Keratinocyte (primary cell): ENCODE measurements around the gene LAT. TPM values are rescaled to one million over a fixed set of nuclear protein-coding genes. Genes with fewer than 3 reads are reported as not detected.

Source experiments
- DNase-seq: peaks from one replicate; pipeline ENCODE4 v3.0.0-alpha.2; 2011; ENCODE audit warnings: low read depth, missing footprints, low spot score
- FAIRE-seq: peaks from 2 replicates; lab custom pipeline; 2011; peaks lifted over from hg19 to GRCh38; lab: Jason Lieb, UNC
- H2AFZ ChIP-seq: 2 replicates; pipeline ENCODE4 v1.6.0; 2012; ENCODE audit warnings: low read length, control low read depth, inconsistent platforms; ENCODE audit not compliant: control insufficient read depth
- H3K27ac ChIP-seq: 2 replicates; pipeline ENCODE4 v1.5.1; 2011; ENCODE audit warnings: low read length; ENCODE audit not compliant: control insufficient read depth, insufficient read depth
- H3K27me3 ChIP-seq: 3 replicates; pipeline ENCODE4 v1.6.0; 2011; ENCODE audit warnings: low read length; ENCODE audit not compliant: control insufficient read depth, insufficient read depth; ENCODE audit errors: extremely low read depth
- H3K36me3 ChIP-seq, 2 experiments: 2 replicates in 1 of 2; 3 replicates in 1 of 2; pipeline ENCODE4 v1.5.1; 2011; ENCODE audit warnings: low read length in 2 of 2, mild to moderate bottlenecking in 1 of 2; ENCODE audit not compliant: control insufficient read depth in 2 of 2, insufficient read depth in 2 of 2; ENCODE audit errors: extremely low read depth in 1 of 2
- H3K4me1 ChIP-seq: 3 replicates; pipeline ENCODE4 v1.5.1; 2011; ENCODE audit warnings: low read length; ENCODE audit not compliant: control insufficient read depth, insufficient read depth; ENCODE audit errors: extremely low read depth
- H3K4me2 ChIP-seq: 3 replicates; pipeline ENCODE4 v1.6.0; 2011; ENCODE audit warnings: low read depth, low read length; ENCODE audit not compliant: control insufficient read depth, insufficient read depth; ENCODE audit errors: extremely low read depth
- H3K4me3 ChIP-seq, 3 experiments: fragments of 200-600 bp in 1 of 3; sonication (generic) in 1 of 3; 2 replicates in 2 of 3; 3 replicates in 1 of 3; pipeline ENCODE4 v1.5.1; 2011 to 2016; ENCODE audit warnings: low read length in 3 of 3, mild to moderate bottlenecking in 3 of 3, control low read depth in 2 of 3, inconsistent platforms in 1 of 3, low read depth in 1 of 3, mixed read lengths in 1 of 3, mixed run types in 1 of 3, moderate library complexity in 1 of 3; ENCODE audit not compliant: control insufficient read depth in 2 of 3, insufficient read depth in 2 of 3; ENCODE audit errors: extremely low read depth in 1 of 3
- H3K79me2 ChIP-seq: 2 replicates; pipeline ENCODE4 v1.6.0; 2012; ENCODE audit warnings: low read length; ENCODE audit not compliant: control insufficient read depth, insufficient read depth
- H3K9ac ChIP-seq: 3 replicates; pipeline ENCODE4 v1.6.0; 2011; ENCODE audit warnings: low read length; ENCODE audit not compliant: control insufficient read depth, insufficient read depth; ENCODE audit errors: extremely low read depth
- H3K9me1 ChIP-seq: 3 replicates; pipeline ENCODE4 v1.6.0; 2011; ENCODE audit warnings: low read length; ENCODE audit not compliant: control insufficient read depth, insufficient read depth; ENCODE audit errors: extremely low read depth
- H3K9me3 ChIP-seq: 2 replicates; pipeline ENCODE4 v1.5.1; 2012; ENCODE audit warnings: low read depth, low read length; ENCODE audit not compliant: control insufficient read depth
- H4K20me1 ChIP-seq: 3 replicates; pipeline ENCODE4 v1.6.0; 2011; ENCODE audit warnings: low read length; ENCODE audit not compliant: control insufficient read depth, insufficient read depth; ENCODE audit errors: extremely low read depth
- CTCF ChIP-seq, 3 experiments: IDR thresholded peaks in 1 of 3; conservative IDR thresholded peaks in 1 of 3; optimal IDR thresholded peaks in 1 of 3; 2 replicates in 2 of 3; 3 replicates in 1 of 3; pipeline versions ENCODE3 to v1.5.1; 2011; ENCODE audit warnings: low read length in 3 of 3, mild to moderate bottlenecking in 3 of 3, moderate library complexity in 2 of 3, control low read depth in 1 of 3, inconsistent platforms in 1 of 3; ENCODE audit not compliant: insufficient read depth in 2 of 3; ENCODE audit errors: extremely low read depth in 1 of 3
- EZH2 ChIP-seq: IDR thresholded peaks from one replicate; pipeline ENCODE4 v1.6.1; 2012; ENCODE audit warnings: inconsistent platforms, mild to moderate bottlenecking, low read length, moderate library complexity
- dilution Hi-C: fragments of 300-500 bp; cut with MboI; formaldehyde crosslinking; loops from one replicate; pipeline ENCODE4 v1.7.0; 2020; ENCODE audit warnings: low sequenced_read_pairs; ENCODE audit not compliant: extremely low pct_ligation_motif_present
- polyA plus RNA-seq, 5 experiments: library from polyadenylated mRNA; depleted of rRNA in 3 of 5; stranded (reverse) in 3 of 5; stranded (forward) in 1 of 5; unstranded in 1 of 5; fragments of >200 nt; gene quantifications; 1 replicate in 1 of 5; 2 replicates in 3 of 5; 3 replicates in 1 of 5; pipeline versions ENCODE4 v1.2.1 to v1.2.3, GENCODE V29; 2011 to 2012; ENCODE audit warnings: missing spikeins in 2 of 5, low read depth in 1 of 5, low replicate concordance in 1 of 5

LAT gene
- polyA plus RNA-seq, 1 donor (not counting 4 experiments of a cell fraction or from before 2014, with no cell fraction given) = 1.2 TPM

- Histone ChIP-seq H3K4me2 (no peak overlapping the region), H3K27me3 (no peaks in the 10 kb centered on the region), H3K9me1 (no peaks in the 10 kb centered on the region), H2AFZ (no peak overlapping the region), H3K27ac (no peak overlapping the region), H3K9me3 (no peaks in the 10 kb centered on the region), H3K4me1 (no peaks in the 10 kb centered on the region), H4K20me1 (no peaks in the 10 kb centered on the region), H3K79me2 (no peaks in the 10 kb centered on the region), H3K4me3 (no peak overlapping the region), H3K9ac (no peak overlapping the region), H3K36me3 (no peaks in the 10 kb centered on the region)
- FAIRE-seq = no peak
- TF ChIP-seq EZH2 = no peak
- TF ChIP-seq CTCF (optimal IDR thresholded peaks at IDR 0.05 in 1 of 3, IDR thresholded peaks at IDR 0.05 in 1 of 3, conservative IDR thresholded peaks at IDR 0.05 in 1 of 3; ENCODE audit: extremely low read depth in 1 of 3, insufficient read depth in 2 of 3, low read length in 3 of 3) = no peak
- no peak for DNase-seq
- dilution Hi-C loops = no loop called here
Measured at GRCh38 chr16:29007730-29008593, 23.1 kb downstream of the LAT start.

- Histone ChIP-seq H3K27ac (no peak overlapping the region), H3K9me3 (no peaks in the 10 kb centered on the region), H3K9me1 (no peaks in the 10 kb centered on the region), H3K4me2 (no peak overlapping the region), H3K4me3 (no peak overlapping the region), H3K9ac (no peak overlapping the region), H4K20me1 (no peaks in the 10 kb centered on the region), H2AFZ (no peak overlapping the region), H3K79me2 (no peaks in the 10 kb centered on the region), H3K36me3 (no peaks in the 10 kb centered on the region), H3K4me1 (no peaks in the 10 kb centered on the region), H3K27me3 (no peaks in the 10 kb centered on the region)
- DNase-seq (no peak), FAIRE-seq (no peak)
- dilution Hi-C loops = no loop called here
- TF ChIP-seq EZH2 (no peak), CTCF (optimal IDR thresholded peaks at IDR 0.05 in 1 of 3, IDR thresholded peaks at IDR 0.05 in 1 of 3, conservative IDR thresholded peaks at IDR 0.05 in 1 of 3; ENCODE audit: extremely low read depth in 1 of 3, insufficient read depth in 2 of 3, low read length in 3 of 3) (no peak)
Measured at GRCh38 chr16:29009050-29009837, 24.4 kb downstream of the LAT start.
